Loucy (cell line): ENCODE measurements around the gene PRR9.

ENCODE experiments used
- CTCF ChIP-seq: fragments of 200-600 bp; sonication (generic); conservative IDR thresholded peaks from 2 replicates; pipeline ENCODE4 v1.5.1; 2014; ENCODE audit warnings: mild to moderate bottlenecking, antibody characterized with exemption, low read length
- EZH2phosphoT487 ChIP-seq: fragments of 200-600 bp; IDR thresholded peaks from 2 replicates; pipeline ENCODE4 v1.6.1; 2018; ENCODE audit warnings: antibody characterized with exemption, mild to moderate bottlenecking, moderate library complexity, borderline replicate concordance

GRCh38 chr1:153265457-153265856 is 48.1 kb downstream of the PRR9 start:
- TF ChIP-seq EZH2phosphoT487 (no peak), CTCF (peak; percentile 34)
